Right lobe of liver (tissue), 4 donors: ENCODE results near the gene HDAC4.

Experiments used
- POLR2A ChIP-seq: fragments of 450-650 bp; IDR thresholded peaks from one replicate; pipeline ENCODE4 v1.6.1; 2017; ENCODE audit warnings: antibody characterized with exemption, mild to moderate bottlenecking
- TF ChIP-seq, protein P1 (sequence below), 4 donors: fragments of 200-600 bp in 3 of 4; fragments of 450-650 bp in 1 of 4; IDR thresholded peaks; one replicate each; pipeline versions ENCODE4 v1.5.1 to v1.8.0; 2016 to 2022; ENCODE audit warnings: antibody characterized with exemption in 4 of 4, mild to moderate bottlenecking in 2 of 4
- donor health status: DM: no; HTN: no; CAD: no.
- donor health status: DM: no; HTN: no; CAD: no.
- donor health status: DM: no; HTN: yes; CAD: no.

DNA sequence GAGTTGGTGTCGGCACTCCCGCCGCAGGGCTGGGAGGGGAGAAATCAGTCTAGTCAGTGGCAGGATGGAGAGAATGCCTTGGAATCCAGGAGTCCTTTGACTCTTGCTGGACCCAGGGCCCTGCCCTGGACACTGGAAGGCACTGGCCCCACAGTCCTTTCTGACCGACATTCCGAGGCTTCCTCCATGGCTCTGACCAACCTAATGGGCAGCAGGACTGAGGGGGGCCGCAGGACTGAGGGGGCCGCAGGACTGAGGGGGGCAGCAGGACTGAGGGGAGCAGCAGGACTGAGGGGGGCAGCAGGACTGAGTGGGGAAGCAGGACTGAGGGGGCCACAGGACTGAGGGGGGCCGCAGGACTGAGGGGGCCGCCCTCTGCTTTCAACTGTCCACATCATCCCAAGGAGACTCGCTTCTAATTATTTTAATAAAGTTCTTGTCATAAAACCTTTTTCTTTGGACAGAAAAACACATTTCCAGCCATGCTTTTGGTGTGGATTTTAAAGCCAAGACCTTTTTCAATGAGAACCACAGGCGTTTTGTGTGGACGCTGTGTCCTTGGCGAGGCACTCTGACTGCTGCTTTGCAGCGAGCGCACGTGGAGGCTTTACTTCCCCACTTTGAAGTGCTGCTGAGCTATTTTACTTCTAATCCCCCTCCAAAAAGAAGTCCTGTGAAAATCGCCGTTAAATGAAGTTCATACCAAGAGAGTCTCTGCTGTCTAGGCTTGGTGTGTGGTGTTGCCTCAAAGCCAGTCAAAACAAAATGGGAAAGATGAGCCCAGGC is 326.9 kb downstream of the HDAC4 start:
- TF ChIP-seq, protein P1, sequence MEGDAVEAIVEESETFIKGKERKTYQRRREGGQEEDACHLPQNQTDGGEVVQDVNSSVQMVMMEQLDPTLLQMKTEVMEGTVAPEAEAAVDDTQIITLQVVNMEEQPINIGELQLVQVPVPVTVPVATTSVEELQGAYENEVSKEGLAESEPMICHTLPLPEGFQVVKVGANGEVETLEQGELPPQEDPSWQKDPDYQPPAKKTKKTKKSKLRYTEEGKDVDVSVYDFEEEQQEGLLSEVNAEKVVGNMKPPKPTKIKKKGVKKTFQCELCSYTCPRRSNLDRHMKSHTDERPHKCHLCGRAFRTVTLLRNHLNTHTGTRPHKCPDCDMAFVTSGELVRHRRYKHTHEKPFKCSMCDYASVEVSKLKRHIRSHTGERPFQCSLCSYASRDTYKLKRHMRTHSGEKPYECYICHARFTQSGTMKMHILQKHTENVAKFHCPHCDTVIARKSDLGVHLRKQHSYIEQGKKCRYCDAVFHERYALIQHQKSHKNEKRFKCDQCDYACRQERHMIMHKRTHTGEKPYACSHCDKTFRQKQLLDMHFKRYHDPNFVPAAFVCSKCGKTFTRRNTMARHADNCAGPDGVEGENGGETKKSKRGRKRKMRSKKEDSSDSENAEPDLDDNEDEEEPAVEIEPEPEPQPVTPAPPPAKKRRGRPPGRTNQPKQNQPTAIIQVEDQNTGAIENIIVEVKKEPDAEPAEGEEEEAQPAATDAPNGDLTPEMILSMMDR (IDR thresholded peaks at IDR 0.05): no peak
- TF ChIP-seq POLR2A: no peak
